Measurements from ENCODE around the gene VMAC.
A peak's percentile ranks its signal among the peaks of the same experiment; 100 is the strongest.
"Not testable (repeated sequence)": the region's sequence is repeated elsewhere in the genome, so short reads cannot be mapped to it uniquely, and the experiment has no call there.

Gene VMAC

GRCh38 chr19:5904352-5905113 is at the start of gene VMAC:
TSS of gene VMAC (plus strand) at chr19:5904872. CDS start at chr19:5904891, 19 bp downstream.
- peak; percentile 100 for DNase-seq (ENCODE audit: low spot score)

GRCh38 chr19:5855151-5855550 is 49.5 kb upstream of the VMAC start:
- not testable (repeated sequence) for DNase-seq (ENCODE audit: low spot score)

GRCh38 chr19:5857203-5858081 is 47.2 kb upstream of the VMAC start:
- no peak for DNase-seq (ENCODE audit: low spot score)

- DNase-seq (ENCODE audit: low spot score): no peak
These were observed 41.5 kb upstream of the VMAC start for GRCh38 chr19:5863030-5863665.

- no peak for DNase-seq (ENCODE audit: low spot score)
These were observed 40.5 kb upstream of the VMAC start for GRCh38 chr19:5864013-5864720.

- no peak for DNase-seq (ENCODE audit: low spot score)
These were observed 39.8 kb upstream of the VMAC start for GRCh38 chr19:5864725-5865486.

GRCh38 chr19:5865772-5866171 is 38.9 kb upstream of the VMAC start:
- no peak for DNase-seq (ENCODE audit: low spot score)

- DNase-seq (ENCODE audit: low spot score): no peak
These were observed 37.2 kb upstream of the VMAC start for GRCh38 chr19:5867201-5868136.

GRCh38 chr19:5870986-5871394 is 33.7 kb upstream of the VMAC start:
- no peak for DNase-seq (ENCODE audit: low spot score)

GRCh38 chr19:5873617-5874199 is 31.0 kb upstream of the VMAC start:
- no peak for DNase-seq (ENCODE audit: low spot score)

GRCh38 chr19:5874496-5874895 is 30.2 kb upstream of the VMAC start:
- not testable (repeated sequence) for DNase-seq (ENCODE audit: low spot score)

GRCh38 chr19:5877427-5877826 is 27.2 kb upstream of the VMAC start:
- no peak for DNase-seq (ENCODE audit: low spot score)

GRCh38 chr19:5877882-5878281 is 26.8 kb upstream of the VMAC start:
- no peak for DNase-seq (ENCODE audit: low spot score)

GRCh38 chr19:5880196-5880595 is 24.5 kb upstream of the VMAC start:
- DNase-seq (ENCODE audit: low spot score): no peak

GRCh38 chr19:5880604-5881078 is 24.0 kb upstream of the VMAC start:
- DNase-seq (ENCODE audit: low spot score): no peak

- no peak for DNase-seq (ENCODE audit: low spot score)
These were observed 23.0 kb upstream of the VMAC start for GRCh38 chr19:5881543-5882299.

GRCh38 chr19:5882421-5882968 is 22.2 kb upstream of the VMAC start:
- DNase-seq (ENCODE audit: low spot score): no peak

- not testable (repeated sequence) for DNase-seq (ENCODE audit: low spot score)
These were observed 21.4 kb upstream of the VMAC start for GRCh38 chr19:5883157-5883873.

Measured in CD4-positive, alpha-beta T cell treated with Interleukin-6 at 100 ng/mL for 8 hours (primary cell).